Measurements from ENCODE around the gene PMAIP1. TPM values are rescaled to one million over a fixed set of nuclear protein-coding genes. Genes with fewer than 3 reads are reported as not detected.

Gene PMAIP1
- total and polyA plus RNA-seq, 2 experiments from 2014 or later, result 1.1 to 3.9 TPM

- Histone ChIP-seq H3K4me1 (ENCODE audit: low read depth) (no peaks in the 10 kb centered on the region), H3K36me3 (no peaks in the 10 kb centered on the region), H3K4me3 (no peak overlapping the region), H3K9me3 (ENCODE audit: low read depth) (no peaks in the 10 kb centered on the region), H3K27me3 (peaks cover 33% of the 10 kb centered on the region), H3K27ac (no peak overlapping the region)
- no peak for TF ChIP-seq CTCF (IDR thresholded peaks at IDR 0.05; ENCODE audit: low read depth, low read length)
- no peak for DNase-seq (ENCODE audit: low read depth in 1 of 2, low spot score in 1 of 2)
These were observed 7.4 kb downstream of the PMAIP1 start for GRCh38 chr18:59907172-59907571.

GRCh38 chr18:59907660-59908059, 7.9 kb downstream of the PMAIP1 start:
- Histone ChIP-seq H3K36me3 (no peaks in the 10 kb centered on the region), H3K9me3 (ENCODE audit: low read depth) (no peaks in the 10 kb centered on the region), H3K4me1 (ENCODE audit: low read depth) (no peaks in the 10 kb centered on the region), H3K27ac (no peak overlapping the region), H3K27me3 (peaks cover 28% of the 10 kb centered on the region), H3K4me3 (no peak overlapping the region)
- DNase-seq (ENCODE audit: low read depth in 1 of 2, low spot score in 1 of 2), result no peak
- TF ChIP-seq CTCF (IDR thresholded peaks at IDR 0.05; ENCODE audit: low read depth, low read length), result no peak

GRCh38 chr18:59908799-59909198, 9.0 kb downstream of the PMAIP1 start:
- Histone ChIP-seq H3K36me3 (no peaks in the 10 kb centered on the region), H3K27ac (no peak overlapping the region), H3K4me3 (no peak overlapping the region), H3K27me3 (peaks cover 22% of the 10 kb centered on the region), H3K9me3 (ENCODE audit: low read depth) (no peaks in the 10 kb centered on the region), H3K4me1 (ENCODE audit: low read depth) (no peaks in the 10 kb centered on the region)
- no peak for DNase-seq (ENCODE audit: low read depth in 1 of 2, low spot score in 1 of 2)
- no peak for TF ChIP-seq CTCF (IDR thresholded peaks at IDR 0.05; ENCODE audit: low read depth, low read length)

GRCh38 chr18:59909289-59910036, 9.7 kb downstream of the PMAIP1 start:
- peaks cover 22% of the 10 kb centered on the region for H3K27me3 ChIP-seq
- H3K4me3 ChIP-seq, result no peak overlapping the region
- H3K9me3 ChIP-seq (ENCODE audit: low read depth), result no peaks in the 10 kb centered on the region
- TF ChIP-seq CTCF (IDR thresholded peaks at IDR 0.05; ENCODE audit: low read depth, low read length), result no peak
- no peaks in the 10 kb centered on the region for H3K36me3 ChIP-seq
- DNase-seq (ENCODE audit: low read depth in 1 of 2, low spot score in 1 of 2), result no peak
- H3K27ac ChIP-seq, result no peak overlapping the region
- no peaks in the 10 kb centered on the region for H3K4me1 ChIP-seq (ENCODE audit: low read depth)

- Histone ChIP-seq H3K27ac (no peak overlapping the region), H3K4me3 (no peak overlapping the region), H3K4me1 (ENCODE audit: low read depth) (no peaks in the 10 kb centered on the region), H3K36me3 (no peaks in the 10 kb centered on the region), H3K9me3 (ENCODE audit: low read depth) (no peaks in the 10 kb centered on the region), H3K27me3 (peaks cover 22% of the 10 kb centered on the region)
- no peak for DNase-seq (ENCODE audit: low read depth in 1 of 2, low spot score in 1 of 2)
- no peak for TF ChIP-seq CTCF (IDR thresholded peaks at IDR 0.05; ENCODE audit: low read depth, low read length)
These were observed 11.2 kb downstream of the PMAIP1 start for GRCh38 chr18:59910967-59911366.

Data from cardiac muscle cell (in vitro differentiated cells and primary cell).